K562 (cell line): ENCODE results near the gene EPHA7. TPM values are rescaled to one million over a fixed set of nuclear protein-coding genes. Genes with fewer than 3 reads are reported as not detected.

Experiments
- BDP1 ChIP-seq: IDR thresholded peaks from 3 replicates; pipeline ENCODE4 v1.6.1; 2011; ENCODE audit not compliant: insufficient read length, insufficient read depth
- NRF1 ChIP-seq, 2 experiments: fragments of 450-650 bp; IDR thresholded peaks in 1 of 2; conservative IDR thresholded peaks in 1 of 2; 2 replicates each; pipeline ENCODE4 v1.6.1; 2014; ENCODE audit warnings: mild to moderate bottlenecking in 2 of 2
- SMARCC2 ChIP-seq: fragments of 450-650 bp; IDR thresholded peaks from 2 replicates; pipeline ENCODE4 v1.6.1; 2017; ENCODE audit warnings: antibody characterized with exemption, moderate library complexity, mild to moderate bottlenecking, low read depth
- SMC3 ChIP-seq: conservative IDR thresholded peaks from 2 replicates; pipeline ENCODE4 v1.6.1; 2011; ENCODE audit warnings: low read depth, low read length, improper control_type of control experiment; ENCODE audit not compliant: insufficient read depth
- SOX6 ChIP-seq: fragments of 450-650 bp; IDR thresholded peaks from 2 replicates; pipeline ENCODE4 v1.6.1; 2014; ENCODE audit warnings: mild to moderate bottlenecking
- ZC3H4 ChIP-seq: sonication (generic); formaldehyde crosslinking; IDR thresholded peaks from 2 replicates; pipeline ENCODE4 v1.9.0; 2021; ENCODE audit warnings: missing genetic modification reagents, borderline replicate concordance
- ZKSCAN3 ChIP-seq: fragments of 250-450 bp; sonication (Bioruptor Pico); IDR thresholded peaks from 2 replicates; pipeline ENCODE4 v1.4.0; 2020
- polyA plus RNA-seq, 8 experiments: library from polyadenylated mRNA; depleted of rRNA in 4 of 8; stranded (reverse) in 5 of 8; unstranded in 3 of 8; fragments of >200 nt; fragmentation: Nextera tagmentation in 2 of 8; fragmentation: Illumina TruSeq in 1 of 8; extraction: Ambion mirVana in 2 of 8; extraction: Trizol in 1 of 8; gene quantifications; 2 replicates each; pipeline versions ENCODE4 v1.2.1 to v1.2.3, GENCODE V29; 2011 to 2014; ENCODE audit warnings: inconsistent platforms in 1 of 8, missing spikeins in 1 of 8
- total RNA-seq, 7 experiments: library from RNA; depleted of rRNA in 6 of 7; stranded (reverse); fragments of >200 nt in 6 of 7; fragmentation: Illumina TruSeq in 2 of 7; extraction: Trizol in 2 of 7; gene quantifications; 2 replicates each; pipeline versions ENCODE4 v1.2.1 to v1.2.3, GENCODE V29; 2011 to 2021; ENCODE audit warnings: low replicate concordance in 1 of 7
- TF ChIP-seq, protein P1 (sequence below): fragments of 200-800 bp; sonication (Bioruptor generic); IDR thresholded peaks from 2 replicates; pipeline ENCODE4 v1.6.1; 2016; ENCODE audit warnings: missing genetic modification characterization, missing compliant biosample characterization

EPHA7 gene
- total and polyA plus RNA-seq, 9 of the 15 experiments (the other 6 are each of a cell fraction or from before 2014, with no cell fraction given) = not detected

DNA sequence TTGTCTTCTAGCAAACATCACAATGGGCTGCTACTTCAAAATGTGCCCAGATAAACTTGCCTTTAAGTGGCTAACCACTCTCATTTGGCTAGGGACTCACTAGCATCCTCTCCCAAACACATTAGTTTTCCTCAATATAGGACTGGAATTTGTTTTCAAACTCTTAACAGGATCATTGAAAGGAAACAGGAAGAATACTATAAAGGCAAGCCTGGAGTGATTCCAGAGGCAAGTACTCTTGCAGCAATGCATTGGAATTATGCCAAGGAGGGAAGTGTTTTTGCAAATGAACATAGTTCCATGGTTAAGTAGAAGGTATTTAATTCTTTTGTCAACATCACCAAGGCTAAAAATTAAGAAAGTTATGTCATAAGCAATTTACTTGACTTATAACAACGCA is 12.2 kb downstream of the EPHA7 start (continued):
- no peak for TF ChIP-seq ZC3H4 (CRISPR knock-in tag)
- no peak for TF ChIP-seq SMC3
- TF ChIP-seq SOX6 = no peak
- TF ChIP-seq, protein P1, sequence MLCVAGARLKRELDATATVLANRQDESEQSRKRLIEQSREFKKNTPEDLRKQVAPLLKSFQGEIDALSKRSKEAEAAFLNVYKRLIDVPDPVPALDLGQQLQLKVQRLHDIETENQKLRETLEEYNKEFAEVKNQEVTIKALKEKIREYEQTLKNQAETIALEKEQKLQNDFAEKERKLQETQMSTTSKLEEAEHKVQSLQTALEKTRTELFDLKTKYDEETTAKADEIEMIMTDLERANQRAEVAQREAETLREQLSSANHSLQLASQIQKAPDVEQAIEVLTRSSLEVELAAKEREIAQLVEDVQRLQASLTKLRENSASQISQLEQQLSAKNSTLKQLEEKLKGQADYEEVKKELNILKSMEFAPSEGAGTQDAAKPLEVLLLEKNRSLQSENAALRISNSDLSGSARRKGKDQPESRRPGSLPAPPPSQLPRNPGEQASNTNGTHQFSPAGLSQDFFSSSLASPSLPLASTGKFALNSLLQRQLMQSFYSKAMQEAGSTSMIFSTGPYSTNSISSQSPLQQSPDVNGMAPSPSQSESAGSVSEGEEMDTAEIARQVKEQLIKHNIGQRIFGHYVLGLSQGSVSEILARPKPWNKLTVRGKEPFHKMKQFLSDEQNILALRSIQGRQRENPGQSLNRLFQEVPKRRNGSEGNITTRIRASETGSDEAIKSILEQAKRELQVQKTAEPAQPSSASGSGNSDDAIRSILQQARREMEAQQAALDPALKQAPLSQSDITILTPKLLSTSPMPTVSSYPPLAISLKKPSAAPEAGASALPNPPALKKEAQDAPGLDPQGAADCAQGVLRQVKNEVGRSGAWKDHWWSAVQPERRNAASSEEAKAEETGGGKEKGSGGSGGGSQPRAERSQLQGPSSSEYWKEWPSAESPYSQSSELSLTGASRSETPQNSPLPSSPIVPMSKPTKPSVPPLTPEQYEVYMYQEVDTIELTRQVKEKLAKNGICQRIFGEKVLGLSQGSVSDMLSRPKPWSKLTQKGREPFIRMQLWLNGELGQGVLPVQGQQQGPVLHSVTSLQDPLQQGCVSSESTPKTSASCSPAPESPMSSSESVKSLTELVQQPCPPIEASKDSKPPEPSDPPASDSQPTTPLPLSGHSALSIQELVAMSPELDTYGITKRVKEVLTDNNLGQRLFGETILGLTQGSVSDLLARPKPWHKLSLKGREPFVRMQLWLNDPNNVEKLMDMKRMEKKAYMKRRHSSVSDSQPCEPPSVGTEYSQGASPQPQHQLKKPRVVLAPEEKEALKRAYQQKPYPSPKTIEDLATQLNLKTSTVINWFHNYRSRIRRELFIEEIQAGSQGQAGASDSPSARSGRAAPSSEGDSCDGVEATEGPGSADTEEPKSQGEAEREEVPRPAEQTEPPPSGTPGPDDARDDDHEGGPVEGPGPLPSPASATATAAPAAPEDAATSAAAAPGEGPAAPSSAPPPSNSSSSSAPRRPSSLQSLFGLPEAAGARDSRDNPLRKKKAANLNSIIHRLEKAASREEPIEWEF (CRISPR knock-in tag) = no peak
- TF ChIP-seq SMARCC2 = no peak
- no peak for TF ChIP-seq NRF1 (conservative IDR thresholded peaks at IDR 0.05 in 1 of 2, IDR thresholded peaks at IDR 0.05 in 1 of 2)
- no peak for TF ChIP-seq ZKSCAN3 (CRISPR knock-in tag)
- no peak for TF ChIP-seq BDP1
- TF ChIP-seq, all 486 proteins: peak for 0
